HG03196 (cell line): Measurements from ENCODE around the gene MIP.
"Not testable (repeated sequence)": the region's sequence is repeated elsewhere in the genome, so short reads cannot be mapped to it uniquely, and the experiment has no call there.

Experiments used
- ATAC-seq: cut with Tn5 transposase; IDR thresholded peaks from one replicate; pipeline ENCODE4 v1.9.1; 2021; ENCODE audit not compliant: unreplicated experiment

MIP gene

DNA sequence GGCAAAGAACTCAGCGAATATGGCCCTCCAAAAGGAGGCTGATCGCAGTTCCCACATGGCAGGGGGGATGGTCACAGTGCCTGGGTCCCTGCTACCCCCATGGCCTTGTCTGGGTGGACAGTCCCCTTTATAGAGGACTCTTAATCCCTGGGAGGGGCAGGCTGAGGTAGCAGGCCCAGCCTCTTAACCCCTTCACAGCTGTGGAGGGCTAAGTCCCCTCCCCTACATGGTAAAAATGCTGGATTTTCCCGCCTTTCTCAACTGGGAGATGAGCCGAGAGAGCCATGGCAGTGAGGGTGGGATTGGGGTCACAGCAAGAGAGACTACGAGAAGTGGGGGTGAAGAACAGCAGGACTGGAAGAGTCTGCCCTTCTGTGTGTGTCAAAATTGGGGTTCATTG, at the start of gene MIP:
Gene MIP, minus strand, starts transcription at position 101 of the 400 bp plus-strand sequence. Its CDS starts 44 bp downstream, at position 57.
- no peak for ATAC-seq

DNA sequence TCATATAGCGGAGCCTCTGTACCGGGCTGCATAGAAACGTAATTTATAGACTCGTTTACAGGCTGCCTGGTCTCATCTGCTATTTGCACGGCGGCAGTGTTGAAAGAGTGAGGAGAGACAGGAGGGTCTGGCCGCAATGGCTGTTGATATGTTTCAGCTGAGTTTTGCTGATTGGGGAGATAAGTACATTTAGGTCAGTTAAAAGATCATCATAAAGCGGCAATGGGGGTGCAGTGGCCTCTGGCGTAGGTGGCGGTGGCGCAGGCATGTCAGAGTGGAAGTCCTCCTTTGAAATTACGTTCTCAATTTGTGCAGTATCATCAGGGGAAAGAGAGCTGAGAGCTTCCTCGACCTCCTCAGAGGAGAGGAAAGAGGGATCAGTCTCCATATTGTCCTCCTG, 45.4 kb upstream of the MIP start:
- not testable (repeated sequence) for ATAC-seq

DNA sequence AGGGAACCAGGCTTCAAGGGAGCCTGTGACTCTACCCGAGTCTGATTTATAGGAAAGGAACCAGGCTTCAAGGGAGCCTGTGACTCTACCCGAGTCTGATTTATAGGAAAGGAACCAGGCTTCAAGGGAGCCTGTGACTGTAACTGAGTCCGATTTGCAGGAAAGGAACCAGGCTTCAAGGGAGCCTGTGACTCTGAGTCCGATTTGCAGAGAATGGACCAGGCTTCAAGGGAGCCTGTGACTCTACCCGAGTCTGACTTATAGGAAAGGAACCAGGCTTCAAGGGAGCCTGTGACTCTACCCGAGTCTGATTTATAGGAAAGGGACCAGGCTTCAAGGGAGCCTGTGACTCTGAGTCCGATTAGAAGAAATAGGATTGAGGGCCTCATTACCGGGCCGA, 45.0 kb upstream of the MIP start:
- not testable (repeated sequence) for ATAC-seq

DNA sequence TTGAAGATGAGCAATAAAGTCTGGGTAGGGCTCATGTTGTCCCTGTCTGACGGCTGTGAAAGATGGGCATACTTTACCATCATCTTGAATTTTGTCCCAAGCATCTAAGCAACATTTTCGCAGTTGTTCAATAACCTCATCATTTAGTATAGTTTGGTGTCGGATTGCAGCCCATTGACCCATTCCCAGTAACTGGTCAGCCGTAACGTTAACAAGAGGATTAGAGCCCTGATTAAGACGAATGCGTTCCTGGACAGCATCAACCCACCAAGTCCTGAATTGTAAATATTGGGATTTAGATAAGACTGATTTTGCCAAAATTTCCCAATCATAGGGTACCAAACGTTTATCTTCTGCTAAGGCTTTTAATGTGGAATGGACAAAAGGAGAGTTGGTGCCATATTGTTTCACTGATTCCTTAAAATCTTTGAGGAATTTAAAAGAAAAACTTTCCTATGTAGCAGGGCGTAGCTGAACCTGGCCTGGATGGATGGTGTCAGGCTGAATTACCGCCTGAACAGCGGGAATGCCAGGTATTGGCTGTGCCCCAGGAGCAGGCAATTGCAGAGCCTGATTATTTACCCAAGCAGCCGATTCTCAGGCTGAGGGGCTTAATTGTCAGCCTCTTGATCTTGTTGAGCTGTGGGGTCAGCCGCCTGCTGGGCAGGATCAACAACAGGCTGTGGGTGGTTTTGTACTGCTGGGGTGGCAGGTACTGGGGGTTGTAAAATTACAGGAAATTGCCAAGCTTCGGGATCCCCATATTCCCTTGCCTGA, 43.9 kb upstream of the MIP start:
- ATAC-seq: not testable (repeated sequence)

DNA sequence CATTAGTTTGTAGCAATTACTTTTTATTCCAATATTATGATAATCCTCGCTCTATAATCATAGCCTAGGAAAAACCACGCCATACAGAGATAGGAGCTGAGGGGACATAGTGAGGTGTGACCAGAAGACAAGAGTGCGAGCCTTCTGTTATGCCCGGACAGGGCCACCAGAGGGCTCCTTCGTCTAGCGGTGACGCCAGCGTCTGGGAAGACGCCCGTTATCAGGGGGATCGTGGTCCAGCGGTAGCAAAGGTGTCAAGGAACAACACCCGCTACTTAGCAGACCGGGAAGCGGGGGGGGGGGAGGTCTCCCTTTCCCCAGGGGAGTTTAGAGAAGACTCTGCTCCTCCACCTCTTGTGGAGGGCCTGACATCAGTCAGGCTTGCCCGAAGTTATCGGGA, 42.2 kb upstream of the MIP start:
- not testable (repeated sequence) for ATAC-seq

DNA sequence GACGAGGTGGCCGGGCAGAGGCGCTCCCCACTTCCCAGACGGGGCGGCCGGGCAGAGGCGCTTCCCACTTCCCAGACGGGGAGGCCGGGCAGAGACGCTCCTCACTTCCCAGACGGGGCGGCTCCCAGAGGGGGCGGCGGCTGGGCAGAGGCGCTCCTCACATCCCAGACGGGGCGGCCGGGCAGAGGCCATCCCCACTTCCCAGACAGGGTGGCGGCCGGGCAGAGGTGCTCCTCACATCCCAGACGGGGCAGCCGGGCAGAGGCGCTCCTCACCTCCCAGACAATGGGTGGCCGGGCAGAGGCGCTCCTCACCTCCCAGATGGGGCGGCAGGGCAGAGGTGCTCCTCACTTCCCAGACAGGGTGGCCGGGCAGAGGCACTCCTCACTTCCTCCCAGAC, 40.0 kb upstream of the MIP start:
- not testable (repeated sequence) for ATAC-seq

DNA sequence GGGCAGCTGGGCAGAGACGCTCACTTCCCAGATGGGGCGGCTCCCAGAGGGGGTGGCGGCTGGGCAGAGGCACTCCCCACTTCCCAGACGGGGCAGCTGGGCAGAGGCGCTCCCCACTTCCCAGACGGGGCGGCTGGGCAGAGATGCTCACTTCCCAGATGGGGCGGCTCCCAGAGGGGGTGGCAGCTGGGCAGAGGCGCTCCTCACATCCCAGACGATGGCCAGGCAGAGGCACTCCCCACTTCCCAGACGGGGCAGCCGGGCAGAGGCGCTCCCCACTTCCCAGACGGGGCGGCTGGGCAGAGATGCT, 39.6 kb upstream of the MIP start:
- not testable (repeated sequence) for ATAC-seq

DNA sequence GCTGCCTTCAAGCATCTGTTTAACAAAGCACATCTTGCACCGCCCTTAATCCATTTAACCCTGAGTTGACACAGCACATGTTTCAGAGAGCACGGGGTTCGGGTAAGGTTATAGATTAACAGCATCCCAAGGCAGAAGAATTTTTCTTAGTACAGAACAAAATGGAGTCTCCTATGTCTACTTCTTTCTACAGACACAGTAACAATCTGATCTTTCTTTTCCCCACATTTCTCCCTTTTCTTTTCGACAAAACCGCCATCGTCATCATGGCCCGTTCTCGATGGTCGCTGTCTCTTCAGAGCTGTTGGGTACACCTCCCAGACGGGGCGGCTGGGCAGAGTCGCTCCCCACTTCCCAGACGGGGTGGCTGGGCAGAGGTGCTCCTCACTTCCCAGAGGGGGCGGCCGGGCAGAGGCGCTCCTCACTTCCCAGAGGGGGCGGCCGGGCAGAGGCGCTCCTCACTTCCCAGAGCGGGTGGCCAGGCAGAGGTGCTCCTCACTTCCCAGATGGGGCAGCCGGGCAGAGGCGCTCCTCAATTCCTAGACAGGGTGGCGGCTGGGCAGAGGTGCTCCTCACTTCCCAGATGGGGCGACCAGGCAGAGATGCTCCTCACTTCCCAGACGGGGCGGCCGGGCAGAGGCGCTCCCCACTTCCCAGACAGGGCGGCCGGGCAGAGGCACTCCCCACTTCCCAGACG, 39.1 kb upstream of the MIP start:
- not testable (repeated sequence) for ATAC-seq

DNA sequence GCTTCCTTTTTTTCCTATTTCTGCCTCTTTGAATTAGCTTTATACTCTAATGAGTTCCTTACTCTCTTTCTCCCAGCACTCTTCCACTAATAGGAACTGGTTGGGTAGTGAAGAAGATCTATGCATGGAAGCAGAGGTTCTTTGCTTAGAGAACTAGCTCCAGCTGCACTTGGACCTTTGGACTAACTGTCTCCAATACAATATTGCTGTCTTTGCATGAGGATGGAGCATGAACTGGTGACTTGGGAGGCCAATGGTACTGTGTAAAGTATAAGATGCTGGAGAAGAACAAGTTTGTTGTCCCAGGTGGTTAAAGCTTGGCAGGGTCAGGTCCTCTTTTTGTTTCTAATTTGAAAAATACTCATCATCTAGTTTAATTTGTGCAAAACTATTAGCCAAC, 35.9 kb upstream of the MIP start:
- no peak for ATAC-seq

DNA sequence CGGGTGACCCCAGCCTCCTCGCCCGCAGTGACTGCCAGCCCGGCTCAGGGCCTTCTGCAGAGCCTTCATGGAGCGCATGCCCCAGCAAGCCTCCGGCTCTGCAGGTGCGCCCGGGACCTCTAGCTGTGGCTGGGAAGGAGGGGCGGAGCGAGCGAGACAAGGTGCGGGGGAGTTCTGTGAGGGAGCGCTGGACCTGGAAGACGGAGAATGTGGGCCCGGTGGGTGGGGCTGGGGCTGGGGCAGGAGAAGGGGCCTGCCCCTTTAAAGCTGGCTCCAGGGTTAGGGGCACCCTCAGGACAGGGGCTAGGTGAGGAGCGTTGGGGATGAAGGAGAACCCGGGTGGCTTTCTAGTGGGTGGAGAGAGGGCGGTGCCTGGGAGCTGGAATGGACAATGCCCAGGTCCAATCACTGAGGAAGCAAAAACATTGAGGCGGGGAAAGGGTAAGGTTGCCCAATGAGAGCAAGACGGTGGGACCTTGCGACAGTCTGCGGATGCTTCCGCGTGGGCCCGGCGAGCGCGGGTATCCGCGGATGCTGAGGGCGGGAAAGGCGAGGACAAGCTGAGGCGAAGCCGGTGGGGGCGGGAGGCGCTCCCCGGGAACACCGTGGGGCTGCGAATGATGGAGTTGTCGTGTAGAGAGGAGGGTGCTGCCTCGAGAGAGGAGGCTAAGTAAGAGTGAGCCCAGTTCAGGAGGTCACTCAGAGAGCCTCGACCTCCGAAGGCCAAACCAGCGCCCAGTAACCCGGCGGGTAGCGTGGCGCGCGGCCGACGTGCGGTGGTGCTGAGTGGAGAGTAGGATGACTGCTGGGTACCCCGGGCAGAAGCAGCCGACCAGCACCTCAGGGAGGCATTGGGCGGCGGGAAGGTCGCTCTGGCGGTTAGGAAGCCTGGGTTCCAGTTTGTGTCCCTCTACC, 33.8 kb upstream of the MIP start, which contains the start of gene GLS2:
Gene GLS2, minus strand, starts transcription at position 121 of the 915 bp plus-strand sequence. Its CDS starts 43 bp downstream, at position 78.
- peak; percentile 89 for ATAC-seq

DNA sequence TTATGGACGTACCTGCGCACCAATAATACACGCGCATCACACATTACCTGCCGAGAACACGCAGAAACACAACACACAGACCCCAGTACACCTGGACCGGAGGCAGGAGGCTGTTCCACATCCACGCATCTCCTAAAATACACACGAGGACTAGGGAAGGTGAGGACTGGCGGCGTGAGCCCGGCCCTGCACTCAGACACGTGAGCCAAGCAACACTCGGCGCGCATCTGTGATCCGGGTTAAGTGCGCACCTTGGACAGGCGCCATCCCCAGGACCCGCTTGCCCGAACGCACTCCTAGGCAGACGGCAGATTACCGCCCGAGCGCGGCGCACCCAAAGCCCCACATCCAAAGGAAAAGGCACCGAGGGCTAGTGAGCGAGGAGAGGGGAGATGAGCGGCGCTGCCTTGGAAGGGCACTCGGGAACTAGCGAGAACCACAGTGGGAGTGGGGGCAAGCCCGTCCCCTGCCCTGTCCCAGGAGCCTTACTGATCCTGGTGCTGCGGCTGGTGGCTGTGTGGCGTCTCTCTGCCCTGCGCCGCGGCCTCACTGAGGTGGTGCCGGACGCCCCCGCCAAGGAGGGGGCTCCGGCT, 33.1 kb upstream of the MIP start:
- peak; percentile 7 for ATAC-seq

DNA sequence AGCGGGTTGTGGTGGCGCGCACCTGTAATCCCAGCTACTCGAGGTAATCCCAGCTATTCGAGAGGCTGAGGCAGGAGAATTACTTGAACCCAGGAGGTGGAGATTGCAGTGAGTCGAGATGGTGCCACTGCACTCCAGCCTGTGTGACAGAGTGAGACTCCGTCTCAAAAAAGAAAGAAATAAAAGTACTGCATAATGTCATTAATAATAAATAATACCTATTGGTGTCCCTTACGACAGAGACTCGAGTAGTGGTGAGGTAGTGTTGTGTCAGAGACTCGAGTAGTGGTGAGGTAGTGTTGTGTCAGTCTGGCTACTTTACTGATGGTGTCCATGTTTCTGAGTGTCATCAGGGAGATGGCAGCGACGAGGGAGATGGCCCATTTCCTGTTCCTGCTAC, 32.2 kb upstream of the MIP start:
- ATAC-seq: no peak

DNA sequence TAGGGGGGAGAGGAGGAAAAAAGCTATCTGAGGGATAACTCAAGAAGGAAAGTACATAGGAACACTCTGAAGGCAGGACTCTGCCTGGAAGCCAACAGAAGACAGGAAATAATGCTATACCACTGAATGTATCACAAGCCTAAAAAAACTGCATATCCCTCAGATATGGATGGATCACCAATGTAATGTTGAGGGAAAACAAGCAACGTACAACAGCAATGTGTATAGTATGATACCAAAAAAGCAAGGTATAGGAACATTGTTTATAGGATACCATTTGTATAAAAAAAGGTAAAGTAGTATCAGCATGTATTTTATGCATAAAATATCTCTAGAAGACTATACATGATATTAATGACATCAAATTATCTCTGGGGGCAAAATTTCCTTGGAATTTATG, 30.1 kb upstream of the MIP start:
- no peak for ATAC-seq

DNA sequence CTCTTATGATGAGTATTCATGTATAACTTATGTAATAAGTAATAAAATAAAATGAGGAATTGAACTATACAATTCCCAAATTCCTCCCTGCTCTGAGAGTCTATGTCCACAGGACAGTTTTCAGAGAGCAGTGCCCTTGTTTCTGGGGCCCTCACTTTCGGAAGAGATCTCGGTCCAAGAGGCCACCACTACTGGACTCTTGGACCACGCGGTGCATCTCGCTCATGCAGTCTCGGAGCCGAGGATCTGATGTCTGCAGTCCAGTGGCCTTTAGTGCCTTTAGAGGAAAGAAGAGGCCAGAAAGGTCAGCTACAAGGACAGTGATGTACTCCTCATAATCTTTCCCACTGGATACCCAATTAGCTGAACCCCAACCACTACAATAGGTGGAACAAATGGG, 25.2 kb upstream of the MIP start:
- no peak for ATAC-seq

DNA sequence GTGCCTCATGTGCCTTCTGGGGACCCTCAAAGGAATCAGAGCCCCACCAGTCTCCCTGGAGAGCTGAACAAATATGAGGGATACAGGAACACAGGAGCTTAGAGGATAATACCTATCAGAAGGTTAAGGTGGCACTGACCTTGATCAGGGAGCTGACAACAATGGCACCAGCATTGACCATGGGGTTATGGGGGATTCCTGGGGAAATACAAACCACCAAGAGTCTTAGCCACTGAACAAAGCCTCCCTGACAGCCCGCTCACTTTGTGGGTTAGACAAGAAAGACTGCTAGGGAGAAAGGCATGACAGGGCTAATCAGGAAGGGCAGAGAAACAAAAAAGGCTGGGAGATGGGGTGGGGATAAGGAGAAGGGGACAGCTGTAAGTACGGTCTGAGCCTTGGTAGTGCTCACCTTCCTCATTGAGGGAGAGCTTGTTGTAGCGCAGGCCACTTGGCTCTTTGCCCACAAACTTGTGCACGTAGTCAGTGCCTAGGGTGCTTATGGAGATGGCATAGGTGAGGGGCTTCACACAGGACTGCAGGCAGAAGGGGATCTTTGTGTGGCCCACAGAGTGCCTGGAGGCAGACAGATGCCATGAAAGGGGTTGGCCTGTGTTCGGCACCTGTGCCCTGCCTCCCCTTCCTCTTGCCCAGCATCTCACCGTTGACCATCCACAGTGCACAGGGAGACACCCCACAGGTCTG, 23.2 kb upstream of the MIP start:
- ATAC-seq: no peak

DNA sequence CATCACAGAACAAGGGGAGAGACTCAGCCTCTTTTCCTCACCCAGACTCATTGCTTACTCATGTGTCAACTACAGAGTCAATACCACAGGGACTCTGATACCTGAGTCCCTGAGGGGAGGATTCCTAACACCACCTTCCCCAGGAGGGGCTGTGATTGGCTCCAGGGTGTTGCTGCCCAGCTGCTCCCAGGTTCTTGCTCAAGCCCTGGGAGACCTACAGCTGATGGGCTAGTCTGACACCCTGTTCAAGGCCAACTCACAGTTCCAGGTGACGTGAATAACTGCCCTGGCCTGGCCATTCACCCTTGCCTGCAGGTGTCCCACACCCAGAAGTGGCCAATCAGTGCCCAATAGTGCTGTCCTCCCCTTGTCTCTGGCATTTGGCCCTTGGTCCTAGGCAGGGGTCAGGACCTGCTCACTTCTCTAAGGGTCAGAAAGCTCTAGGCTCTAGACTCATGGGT, 22.5 kb upstream of the MIP start:
- ATAC-seq: no peak

DNA sequence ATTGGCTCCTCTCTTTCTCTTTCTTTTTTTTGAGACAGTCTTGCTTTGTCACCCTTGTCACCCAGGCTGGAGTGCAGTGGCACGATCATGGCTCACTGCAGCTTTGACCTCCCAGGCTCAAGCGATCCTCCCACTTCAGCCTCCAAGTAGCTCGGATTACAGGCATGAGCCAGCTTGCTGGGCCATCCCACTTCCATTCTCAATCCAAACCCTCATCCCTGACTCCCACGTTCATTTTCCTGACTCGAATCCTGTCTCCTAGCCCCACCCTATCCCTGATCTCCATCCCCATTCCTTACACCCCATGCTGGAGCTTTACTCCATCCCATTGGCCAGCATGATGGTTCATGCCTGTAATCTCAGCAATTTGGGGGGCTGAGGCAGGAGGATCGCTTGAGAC, 21.7 kb upstream of the MIP start:
- ATAC-seq: no peak

DNA sequence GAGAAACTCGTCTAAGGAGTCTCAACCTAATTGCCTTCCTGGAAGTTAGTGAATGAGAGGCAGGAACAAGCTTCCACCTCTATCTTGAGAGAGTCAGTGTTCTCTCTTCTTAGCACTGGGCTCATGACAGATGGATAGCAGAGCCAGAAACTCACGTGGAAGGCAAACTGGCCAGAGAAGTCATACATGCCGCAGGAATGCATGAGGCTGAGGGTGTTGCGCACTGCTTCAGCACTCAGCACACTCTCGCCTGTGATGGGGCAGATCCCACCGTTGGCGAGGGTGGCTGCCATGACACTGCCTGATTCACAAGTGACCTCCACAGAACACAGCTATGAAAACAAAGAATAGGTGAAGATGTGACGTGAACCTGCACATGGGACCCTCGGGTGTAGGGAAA, 19.9 kb upstream of the MIP start:
- ATAC-seq: no peak

DNA sequence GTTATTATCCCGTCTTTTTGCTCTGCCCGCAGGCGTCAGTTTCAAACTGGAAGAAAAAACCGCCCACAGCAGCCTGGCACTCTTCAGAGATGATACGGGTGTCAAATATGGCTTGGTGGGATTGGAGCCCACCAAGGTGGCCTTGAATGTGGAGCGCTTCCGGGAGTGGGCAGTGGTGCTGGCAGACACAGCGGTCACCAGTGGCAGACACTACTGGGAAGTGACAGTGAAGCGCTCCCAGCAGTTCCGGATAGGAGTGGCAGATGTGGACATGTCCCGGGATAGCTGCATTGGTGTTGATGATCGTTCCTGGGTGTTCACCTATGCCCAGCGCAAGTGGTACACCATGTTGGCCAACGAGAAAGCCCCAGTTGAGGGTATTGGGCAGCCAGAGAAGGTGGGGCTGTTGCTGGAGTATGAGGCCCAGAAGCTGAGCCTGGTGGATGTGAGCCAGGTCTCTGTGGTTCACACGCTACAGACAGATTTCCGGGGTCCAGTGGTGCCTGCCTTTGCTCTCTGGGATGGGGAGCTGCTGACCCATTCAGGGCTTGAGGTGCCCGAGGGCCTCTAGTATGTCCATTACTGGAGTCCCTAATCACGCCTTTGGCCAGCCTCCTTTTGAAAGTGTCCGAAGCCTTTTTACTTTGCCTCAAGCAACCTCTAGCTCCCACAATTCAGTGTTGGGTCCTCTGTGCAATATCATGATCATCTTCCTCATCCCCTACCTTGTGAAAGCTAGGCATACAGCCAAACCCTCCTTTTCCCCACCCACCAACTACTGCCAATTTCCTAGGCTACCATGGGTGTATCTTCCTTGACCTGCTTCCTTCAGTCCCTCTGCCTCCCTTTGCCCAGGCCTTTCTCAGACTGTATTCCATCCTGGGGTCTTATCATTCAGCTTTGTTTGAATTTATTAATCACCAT, 14.8 kb upstream of the MIP start:
- ATAC-seq: no peak
